ENCODE measurements around the gene GNG7. TPM values are rescaled to one million over a fixed set of nuclear protein-coding genes. Genes with fewer than 3 reads are reported as not detected.

The GNG7 gene
- total and polyA plus RNA-seq, 10 of the 15 experiments (the other 5 are each of a cell fraction or from before 2014, with no cell fraction given) = 1.9 to 13.6 (median 6.5) TPM

DNA sequence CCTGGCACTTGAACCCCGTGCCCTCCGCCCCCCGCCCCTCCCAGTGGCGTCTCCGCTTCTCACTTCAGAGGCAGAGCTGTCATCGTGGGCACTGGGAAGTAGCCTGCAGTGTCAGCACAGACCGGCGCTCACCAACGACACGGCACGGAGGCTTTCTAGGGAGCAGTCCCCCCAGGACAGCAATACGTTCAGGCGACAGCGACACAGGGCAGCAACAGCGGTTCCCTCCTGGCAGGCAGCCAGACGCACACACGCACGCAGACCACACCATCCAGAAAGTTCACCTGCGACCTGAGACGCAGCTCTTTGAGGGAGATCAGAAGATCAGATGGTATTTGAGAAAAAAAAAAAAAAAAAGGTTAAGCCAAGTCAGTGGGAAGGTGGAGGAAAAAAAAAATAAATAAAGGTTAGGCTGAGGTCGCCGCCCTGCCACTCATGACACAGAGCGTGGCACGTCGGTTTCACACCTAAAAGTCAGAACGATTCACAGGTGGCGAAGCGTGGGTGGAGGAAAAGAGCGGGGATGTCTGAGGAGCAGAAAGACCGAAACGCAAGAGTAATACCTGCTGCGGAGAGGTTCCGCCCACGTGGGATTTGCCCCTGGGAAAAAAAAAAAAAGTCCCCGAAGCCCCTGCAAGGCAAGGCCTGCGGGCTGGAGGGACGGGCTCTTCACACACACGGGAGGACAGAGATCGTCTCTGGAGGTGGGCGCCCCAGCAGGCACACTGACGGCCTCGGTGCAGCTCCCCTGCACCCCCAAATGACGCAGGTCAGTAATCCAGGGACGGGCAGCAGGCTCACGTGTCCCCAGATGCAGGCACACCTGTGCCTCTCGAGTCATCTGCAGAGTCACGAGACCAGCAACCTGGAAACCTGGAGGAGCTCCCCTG is 94.5 kb downstream of the GNG7 start (continued):
- TF ChIP-seq, protein P1, sequence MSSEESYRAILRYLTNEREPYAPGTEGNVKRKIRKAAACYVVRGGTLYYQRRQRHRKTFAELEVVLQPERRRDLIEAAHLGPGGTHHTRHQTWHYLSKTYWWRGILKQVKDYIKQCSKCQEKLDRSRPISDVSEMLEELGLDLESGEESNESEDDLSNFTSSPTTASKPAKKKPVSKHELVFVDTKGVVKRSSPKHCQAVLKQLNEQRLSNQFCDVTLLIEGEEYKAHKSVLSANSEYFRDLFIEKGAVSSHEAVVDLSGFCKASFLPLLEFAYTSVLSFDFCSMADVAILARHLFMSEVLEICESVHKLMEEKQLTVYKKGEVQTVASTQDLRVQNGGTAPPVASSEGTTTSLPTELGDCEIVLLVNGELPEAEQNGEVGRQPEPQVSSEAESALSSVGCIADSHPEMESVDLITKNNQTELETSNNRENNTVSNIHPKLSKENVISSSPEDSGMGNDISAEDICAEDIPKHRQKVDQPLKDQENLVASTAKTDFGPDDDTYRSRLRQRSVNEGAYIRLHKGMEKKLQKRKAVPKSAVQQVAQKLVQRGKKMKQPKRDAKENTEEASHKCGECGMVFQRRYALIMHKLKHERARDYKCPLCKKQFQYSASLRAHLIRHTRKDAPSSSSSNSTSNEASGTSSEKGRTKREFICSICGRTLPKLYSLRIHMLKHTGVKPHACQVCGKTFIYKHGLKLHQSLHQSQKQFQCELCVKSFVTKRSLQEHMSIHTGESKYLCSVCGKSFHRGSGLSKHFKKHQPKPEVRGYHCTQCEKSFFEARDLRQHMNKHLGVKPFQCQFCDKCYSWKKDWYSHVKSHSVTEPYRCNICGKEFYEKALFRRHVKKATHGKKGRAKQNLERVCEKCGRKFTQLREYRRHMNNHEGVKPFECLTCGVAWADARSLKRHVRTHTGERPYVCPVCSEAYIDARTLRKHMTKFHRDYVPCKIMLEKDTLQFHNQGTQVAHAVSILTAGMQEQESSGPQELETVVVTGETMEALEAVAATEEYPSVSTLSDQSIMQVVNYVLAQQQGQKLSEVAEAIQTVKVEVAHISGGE (CRISPR knock-in tag; IDR thresholded peaks at IDR 0.05) = no peak
- TF ChIP-seq, protein P2, sequence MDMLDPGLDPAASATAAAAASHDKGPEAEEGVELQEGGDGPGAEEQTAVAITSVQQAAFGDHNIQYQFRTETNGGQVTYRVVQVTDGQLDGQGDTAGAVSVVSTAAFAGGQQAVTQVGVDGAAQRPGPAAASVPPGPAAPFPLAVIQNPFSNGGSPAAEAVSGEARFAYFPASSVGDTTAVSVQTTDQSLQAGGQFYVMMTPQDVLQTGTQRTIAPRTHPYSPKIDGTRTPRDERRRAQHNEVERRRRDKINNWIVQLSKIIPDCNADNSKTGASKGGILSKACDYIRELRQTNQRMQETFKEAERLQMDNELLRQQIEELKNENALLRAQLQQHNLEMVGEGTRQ (IDR thresholded peaks at IDR 0.05; ENCODE audit: borderline replicate concordance, low read depth, low read length) = no peak; the same call in 1 of the 2 replicates
- TF ChIP-seq ZNF207 (IDR thresholded peaks at IDR 0.05; ENCODE audit: borderline replicate concordance) = peak; percentile 86; the same call in 1 of the 2 replicates
- TF ChIP-seq ZBED1 (IDR thresholded peaks at IDR 0.05; ENCODE audit: borderline replicate concordance) = peak; percentile 97
- peak; percentile 98 for TF ChIP-seq MEF2B (IDR thresholded peaks at IDR 0.05; ENCODE audit: partially characterized antibody, poor library complexity, severe bottlenecking)
- TF ChIP-seq IRF4 (IDR thresholded peaks at IDR 0.05; ENCODE audit: low read depth, low read length) = peak; percentile 78
- TF ChIP-seq, protein P3, sequence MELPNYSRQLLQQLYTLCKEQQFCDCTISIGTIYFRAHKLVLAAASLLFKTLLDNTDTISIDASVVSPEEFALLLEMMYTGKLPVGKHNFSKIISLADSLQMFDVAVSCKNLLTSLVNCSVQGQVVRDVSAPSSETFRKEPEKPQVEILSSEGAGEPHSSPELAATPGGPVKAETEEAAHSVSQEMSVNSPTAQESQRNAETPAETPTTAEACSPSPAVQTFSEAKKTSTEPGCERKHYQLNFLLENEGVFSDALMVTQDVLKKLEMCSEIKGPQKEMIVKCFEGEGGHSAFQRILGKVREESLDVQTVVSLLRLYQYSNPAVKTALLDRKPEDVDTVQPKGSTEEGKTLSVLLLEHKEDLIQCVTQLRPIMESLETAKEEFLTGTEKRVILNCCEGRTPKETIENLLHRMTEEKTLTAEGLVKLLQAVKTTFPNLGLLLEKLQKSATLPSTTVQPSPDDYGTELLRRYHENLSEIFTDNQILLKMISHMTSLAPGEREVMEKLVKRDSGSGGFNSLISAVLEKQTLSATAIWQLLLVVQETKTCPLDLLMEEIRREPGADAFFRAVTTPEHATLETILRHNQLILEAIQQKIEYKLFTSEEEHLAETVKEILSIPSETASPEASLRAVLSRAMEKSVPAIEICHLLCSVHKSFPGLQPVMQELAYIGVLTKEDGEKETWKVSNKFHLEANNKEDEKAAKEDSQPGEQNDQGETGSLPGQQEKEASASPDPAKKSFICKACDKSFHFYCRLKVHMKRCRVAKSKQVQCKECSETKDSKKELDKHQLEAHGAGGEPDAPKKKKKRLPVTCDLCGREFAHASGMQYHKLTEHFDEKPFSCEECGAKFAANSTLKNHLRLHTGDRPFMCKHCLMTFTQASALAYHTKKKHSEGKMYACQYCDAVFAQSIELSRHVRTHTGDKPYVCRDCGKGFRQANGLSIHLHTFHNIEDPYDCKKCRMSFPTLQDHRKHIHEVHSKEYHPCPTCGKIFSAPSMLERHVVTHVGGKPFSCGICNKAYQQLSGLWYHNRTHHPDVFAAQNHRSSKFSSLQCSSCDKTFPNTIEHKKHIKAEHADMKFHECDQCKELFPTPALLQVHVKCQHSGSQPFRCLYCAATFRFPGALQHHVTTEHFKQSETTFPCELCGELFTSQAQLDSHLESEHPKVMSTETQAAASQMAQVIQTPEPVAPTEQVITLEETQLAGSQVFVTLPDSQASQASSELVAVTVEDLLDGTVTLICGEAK (IDR thresholded peaks at IDR 0.05; ENCODE audit: borderline replicate concordance) = no peak; the same call in 1 of the 2 replicates
- TF ChIP-seq NFYA (IDR thresholded peaks at IDR 0.05; ENCODE audit: borderline replicate concordance, low read depth, low read length) = no peak
- TF ChIP-seq, protein P4, sequence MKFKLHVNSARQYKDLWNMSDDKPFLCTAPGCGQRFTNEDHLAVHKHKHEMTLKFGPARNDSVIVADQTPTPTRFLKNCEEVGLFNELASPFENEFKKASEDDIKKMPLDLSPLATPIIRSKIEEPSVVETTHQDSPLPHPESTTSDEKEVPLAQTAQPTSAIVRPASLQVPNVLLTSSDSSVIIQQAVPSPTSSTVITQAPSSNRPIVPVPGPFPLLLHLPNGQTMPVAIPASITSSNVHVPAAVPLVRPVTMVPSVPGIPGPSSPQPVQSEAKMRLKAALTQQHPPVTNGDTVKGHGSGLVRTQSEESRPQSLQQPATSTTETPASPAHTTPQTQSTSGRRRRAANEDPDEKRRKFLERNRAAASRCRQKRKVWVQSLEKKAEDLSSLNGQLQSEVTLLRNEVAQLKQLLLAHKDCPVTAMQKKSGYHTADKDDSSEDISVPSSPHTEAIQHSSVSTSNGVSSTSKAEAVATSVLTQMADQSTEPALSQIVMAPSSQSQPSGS (IDR thresholded peaks at IDR 0.05; ENCODE audit: low read length) = peak; percentile 98
- TF ChIP-seq RELA (IDR thresholded peaks at IDR 0.05; ENCODE audit: borderline replicate concordance, partially characterized antibody) = peak; percentile 93
- peak; percentile 85 for TF ChIP-seq CHD2 (IDR thresholded peaks at IDR 0.05; ENCODE audit: borderline replicate concordance, low read depth, low read length)
- TF ChIP-seq TCF12 (IDR thresholded peaks at IDR 0.05; ENCODE audit: low read depth, low read length) = peak; percentile 98
- no peak for TF ChIP-seq ZNF622 (IDR thresholded peaks at IDR 0.05)
- peak; percentile 94 for TF ChIP-seq BCL11A (IDR thresholded peaks at IDR 0.05; ENCODE audit: low read depth, low read length)
- TF ChIP-seq RCOR1 (conservative IDR thresholded peaks at IDR 0.05; ENCODE audit: low read depth, low read length) = 0 out of 2 replicates have a peak, but pooled peaks have one; percentile 68
- TF ChIP-seq, protein P5, sequence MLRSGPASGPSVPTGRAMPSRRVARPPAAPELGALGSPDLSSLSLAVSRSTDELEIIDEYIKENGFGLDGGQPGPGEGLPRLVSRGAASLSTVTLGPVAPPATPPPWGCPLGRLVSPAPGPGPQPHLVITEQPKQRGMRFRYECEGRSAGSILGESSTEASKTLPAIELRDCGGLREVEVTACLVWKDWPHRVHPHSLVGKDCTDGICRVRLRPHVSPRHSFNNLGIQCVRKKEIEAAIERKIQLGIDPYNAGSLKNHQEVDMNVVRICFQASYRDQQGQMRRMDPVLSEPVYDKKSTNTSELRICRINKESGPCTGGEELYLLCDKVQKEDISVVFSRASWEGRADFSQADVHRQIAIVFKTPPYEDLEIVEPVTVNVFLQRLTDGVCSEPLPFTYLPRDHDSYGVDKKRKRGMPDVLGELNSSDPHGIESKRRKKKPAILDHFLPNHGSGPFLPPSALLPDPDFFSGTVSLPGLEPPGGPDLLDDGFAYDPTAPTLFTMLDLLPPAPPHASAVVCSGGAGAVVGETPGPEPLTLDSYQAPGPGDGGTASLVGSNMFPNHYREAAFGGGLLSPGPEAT (IDR thresholded peaks at IDR 0.05; ENCODE audit: low read depth) = peak; percentile 99
- no peak for TF ChIP-seq RFX5 (IDR thresholded peaks at IDR 0.05; ENCODE audit: low read depth, low read length)

Data from GM12878 (cell line).